ENCODE data around the gene SNX3.
A peak's percentile ranks its signal among the peaks of the same experiment; 100 is the strongest.
"Not testable (repeated sequence)": the region's sequence is repeated elsewhere in the genome, so short reads cannot be mapped to it uniquely, and the experiment has no call there.

The SNX3 gene

DNA sequence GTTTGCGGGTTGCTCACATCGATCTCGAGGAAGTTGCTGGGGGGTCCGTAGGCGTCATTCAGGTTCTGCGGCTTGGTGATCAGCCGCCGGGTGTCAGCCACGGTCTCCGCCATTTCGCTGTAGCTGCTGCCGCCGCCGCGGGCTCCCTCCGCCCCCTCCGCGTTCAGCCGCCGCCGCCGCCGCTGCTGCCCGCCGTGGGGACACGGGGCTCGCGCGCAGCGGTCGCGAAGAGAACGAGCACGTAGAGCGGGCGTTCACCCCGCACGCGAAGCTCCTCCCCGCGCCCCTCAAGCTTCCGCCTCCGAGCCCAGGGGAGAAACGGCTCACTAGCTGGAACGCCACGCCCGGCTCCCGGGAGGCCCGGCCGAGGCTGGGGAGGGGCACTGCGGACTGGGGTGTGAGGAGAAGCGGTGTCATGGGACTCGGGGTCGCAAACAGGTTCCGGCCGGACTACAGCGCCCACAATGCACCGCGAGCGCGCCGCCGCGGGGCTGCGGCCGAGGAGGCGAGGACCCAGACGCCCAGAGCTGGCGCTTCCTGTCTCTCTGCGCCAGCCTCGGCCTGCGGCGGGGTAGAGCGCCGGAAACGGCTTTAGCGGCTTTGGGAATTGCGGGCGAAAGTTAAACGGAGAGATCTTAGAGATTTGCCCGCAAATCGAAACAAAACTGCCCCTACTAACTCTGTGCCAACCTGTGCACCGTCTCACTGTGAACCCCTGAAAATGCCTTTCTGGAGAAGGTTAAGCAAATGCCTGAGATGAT lies at the start of gene SNX3:
TSS of gene SNX3 (minus strand) at position 232 of the 761 bp plus-strand sequence. CDS start at position 113, 119 bp downstream.
- peak; percentile 77 to 85 (median 84) for DNase-seq (ENCODE audit: low read depth in 2 of 3, low spot score in 1 of 3)

DNA sequence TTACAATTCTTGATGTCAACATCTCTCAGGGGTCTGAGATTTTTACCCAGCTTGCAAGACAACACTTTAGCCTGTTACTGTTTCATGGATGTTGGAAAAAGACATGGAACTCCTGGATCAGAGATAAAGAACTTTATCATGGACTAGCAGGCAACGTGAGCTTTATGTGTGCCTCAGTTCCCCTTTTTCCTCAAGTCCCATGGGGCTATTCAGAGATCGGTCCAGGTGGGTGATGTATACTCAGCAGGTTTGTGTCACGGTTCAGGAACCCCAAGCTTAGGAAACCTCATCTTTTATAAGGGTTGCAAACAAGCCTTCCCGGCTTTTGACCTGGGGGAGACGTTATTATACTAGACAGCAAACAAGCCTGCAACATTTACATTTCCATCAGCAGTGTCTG lies 49.0 kb upstream of the SNX3 start:
- DNase-seq (ENCODE audit: low read depth in 2 of 3, low spot score in 1 of 3): no peak

DNA sequence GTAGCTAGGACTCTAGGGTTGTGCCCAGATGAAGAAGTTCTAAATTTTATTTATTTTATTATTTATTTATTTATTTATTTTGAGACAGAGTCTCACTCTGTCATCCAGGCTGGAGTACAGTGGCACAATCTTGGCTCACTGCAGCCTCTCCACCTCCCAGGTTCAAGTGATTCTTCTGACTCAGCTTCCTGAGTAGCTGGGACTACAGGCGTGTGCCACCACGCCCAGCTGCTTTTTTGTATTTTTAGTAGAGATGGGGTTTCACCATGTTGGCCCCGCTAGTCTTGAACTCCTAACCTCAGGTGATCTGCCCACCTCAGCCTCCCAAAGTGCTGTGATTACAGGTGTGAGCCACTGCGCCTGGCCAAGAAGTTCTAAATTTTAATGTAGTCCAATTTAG lies 47.8 kb upstream of the SNX3 start:
- not testable (repeated sequence) for DNase-seq (ENCODE audit: low read depth in 2 of 3, low spot score in 1 of 3)

DNA sequence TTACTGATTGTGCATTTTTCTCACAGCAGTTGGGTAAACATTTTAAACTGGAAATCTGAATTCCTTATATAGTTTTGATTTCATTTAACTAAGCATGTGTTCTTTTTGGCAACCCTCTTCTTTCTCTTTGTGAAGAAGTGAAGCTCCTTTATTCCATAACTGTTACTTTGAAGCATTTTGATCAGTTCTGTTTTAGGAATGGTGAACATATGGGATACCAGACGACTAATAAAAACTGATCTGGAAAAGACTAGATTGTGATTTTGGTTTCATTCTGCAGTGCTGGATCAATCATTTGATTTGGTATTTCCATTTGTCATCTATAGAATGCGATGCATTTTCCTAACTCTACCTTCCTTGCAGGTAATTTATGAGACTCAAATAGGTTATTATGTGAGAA lies 43.8 kb upstream of the SNX3 start:
- DNase-seq (ENCODE audit: low read depth in 2 of 3, low spot score in 1 of 3): no peak

DNA sequence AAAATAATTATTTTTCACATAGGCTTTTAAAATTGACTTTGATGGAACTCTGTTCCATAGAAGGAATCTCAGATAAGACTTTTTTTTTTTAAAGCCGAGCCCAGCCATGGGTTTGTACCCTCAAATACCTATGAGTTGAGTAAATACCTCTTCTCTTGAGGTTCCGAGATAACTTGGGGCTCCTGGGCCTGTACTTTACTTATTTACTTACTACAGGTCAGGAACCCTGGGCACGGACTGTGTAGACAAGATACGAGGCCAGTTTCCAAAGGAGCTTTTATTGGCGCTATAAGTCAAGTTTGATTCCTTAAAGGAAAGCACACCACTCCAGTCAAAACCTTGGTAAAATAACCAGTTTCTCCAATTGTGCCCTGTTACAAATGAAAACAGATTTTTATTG lies 41.5 kb upstream of the SNX3 start:
- DNase-seq (ENCODE audit: low read depth in 2 of 3, low spot score in 1 of 3): no peak

DNA sequence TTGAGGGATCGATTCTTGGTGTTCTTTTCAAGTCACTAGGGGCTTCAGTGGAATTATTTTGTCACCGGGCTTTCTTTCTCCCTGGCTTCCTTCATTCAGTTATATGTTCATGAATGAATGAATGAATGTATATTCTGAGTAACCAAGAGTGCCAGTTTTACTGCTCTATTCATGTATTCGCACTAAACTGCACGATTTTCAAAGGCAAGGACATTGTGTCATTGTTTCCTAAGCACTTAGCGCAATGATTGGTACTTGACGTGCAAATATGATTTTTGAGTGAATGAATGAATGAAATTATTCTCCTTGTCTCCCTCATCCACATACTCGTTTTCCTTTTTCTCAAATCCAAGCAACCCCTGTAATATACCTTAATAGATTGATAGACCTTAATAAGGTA lies 34.8 kb upstream of the SNX3 start:
- no peak for DNase-seq (ENCODE audit: low read depth in 2 of 3, low spot score in 1 of 3)

DNA sequence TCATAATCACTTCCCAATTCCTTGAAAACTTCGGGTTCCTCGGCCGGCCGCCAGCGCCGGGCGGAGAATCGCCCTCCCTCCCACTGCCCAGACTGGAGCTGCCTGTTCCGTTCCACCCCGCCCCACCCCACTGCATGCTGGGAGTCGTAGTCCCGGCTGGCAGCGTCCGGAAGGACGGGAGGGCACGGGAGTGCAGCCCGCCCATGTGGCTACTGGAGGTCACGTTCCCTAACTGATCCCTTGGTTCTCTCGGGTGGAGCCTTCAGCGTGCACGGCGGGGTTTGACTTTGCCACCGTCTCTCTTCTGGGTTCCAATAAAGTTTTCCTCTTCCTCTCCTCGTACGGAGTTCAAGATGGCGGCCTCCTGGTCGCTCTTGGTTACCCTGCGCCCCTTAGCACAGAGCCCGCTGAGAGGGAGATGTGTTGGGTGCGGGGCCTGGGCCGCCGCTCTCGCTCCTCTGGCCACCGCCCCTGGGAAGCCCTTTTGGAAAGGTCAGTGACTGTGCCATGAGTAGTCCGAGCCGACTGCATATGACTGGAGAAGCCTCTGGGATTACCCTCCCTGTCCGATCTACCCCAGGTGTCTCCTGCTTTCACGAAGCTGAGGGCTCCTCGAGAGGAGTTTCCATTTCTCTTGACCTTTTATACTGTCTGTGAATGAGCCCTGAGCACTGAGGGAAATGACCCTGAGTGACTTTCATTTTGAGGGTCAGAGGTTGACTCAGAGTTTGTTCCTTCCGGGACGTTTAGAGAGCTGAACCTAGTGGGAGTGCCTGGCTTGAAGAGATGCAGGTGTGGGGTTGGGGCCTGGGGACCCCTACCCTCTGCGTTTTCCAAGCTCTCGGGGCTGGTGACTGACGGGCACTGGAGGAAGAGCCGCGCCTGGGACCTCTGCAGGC lies 34.1 kb upstream of the SNX3 start, which contains the start of gene AFG1L:
TSS of gene AFG1L (plus strand) at position 328 of the 899 bp plus-strand sequence. CDS start at position 354, 26 bp downstream.
- peak; percentile 71 to 88 (median 83) for DNase-seq (ENCODE audit: low read depth in 2 of 3, low spot score in 1 of 3)

DNA sequence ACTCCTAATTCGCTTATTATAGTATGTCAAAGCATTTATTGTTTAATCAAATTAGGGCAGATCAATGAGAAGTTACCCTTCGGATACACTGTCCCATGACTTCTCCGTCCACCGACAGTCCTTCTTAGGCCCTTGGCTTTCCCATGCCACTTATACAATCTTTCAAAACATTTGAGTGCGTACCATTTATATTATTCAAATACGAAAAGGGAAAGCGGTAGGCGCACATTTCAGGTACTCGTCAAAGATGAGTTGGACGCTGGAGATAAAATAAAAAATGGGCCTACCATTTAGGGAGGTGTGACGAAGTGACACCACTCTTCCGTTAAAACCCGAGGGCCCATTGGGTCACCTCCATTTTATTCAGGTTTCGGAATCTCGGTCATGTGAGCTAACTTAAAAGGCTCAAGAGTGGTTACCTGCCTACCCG lies 33.5 kb upstream of the SNX3 start:
- no peak for DNase-seq (ENCODE audit: low read depth in 2 of 3, low spot score in 1 of 3)

DNA sequence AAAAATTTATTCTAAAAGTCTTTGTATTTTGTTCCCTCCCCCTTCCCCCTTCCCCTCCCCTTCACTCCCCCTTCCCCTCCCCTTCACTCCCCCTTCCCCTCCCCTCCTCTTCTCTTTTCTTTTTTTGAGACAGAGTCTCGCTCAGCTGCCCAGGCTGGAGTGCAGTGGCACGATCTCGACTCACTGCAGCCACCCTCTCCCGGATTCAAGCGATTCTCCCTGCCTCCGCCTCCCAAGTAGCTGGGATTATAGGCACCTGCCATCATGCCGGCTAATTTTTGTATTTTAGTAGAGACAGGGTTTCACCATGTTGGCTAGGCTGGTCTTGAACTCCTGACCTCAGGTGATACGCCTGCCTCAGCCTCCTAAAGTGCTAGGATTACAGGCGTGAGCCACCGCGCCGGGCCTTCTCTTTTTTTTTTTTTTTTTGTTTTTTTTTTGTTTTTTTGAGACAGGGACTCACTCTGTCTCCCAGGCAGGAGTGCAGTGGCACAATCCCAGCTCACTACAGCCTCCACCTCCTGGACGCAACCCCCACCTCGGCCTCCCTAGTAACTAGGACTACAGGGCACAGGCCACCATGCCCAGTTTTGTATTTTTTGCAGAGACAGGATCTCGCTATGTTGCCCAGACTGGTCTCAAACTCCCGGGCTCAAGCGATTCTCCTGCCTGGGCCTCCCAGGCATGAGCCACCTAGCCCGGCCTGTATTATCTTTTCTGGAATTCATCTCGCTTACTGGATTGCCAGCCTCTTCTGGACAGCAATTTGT lies 32.9 kb upstream of the SNX3 start:
- no peak for DNase-seq (ENCODE audit: low read depth in 2 of 3, low spot score in 1 of 3)

DNA sequence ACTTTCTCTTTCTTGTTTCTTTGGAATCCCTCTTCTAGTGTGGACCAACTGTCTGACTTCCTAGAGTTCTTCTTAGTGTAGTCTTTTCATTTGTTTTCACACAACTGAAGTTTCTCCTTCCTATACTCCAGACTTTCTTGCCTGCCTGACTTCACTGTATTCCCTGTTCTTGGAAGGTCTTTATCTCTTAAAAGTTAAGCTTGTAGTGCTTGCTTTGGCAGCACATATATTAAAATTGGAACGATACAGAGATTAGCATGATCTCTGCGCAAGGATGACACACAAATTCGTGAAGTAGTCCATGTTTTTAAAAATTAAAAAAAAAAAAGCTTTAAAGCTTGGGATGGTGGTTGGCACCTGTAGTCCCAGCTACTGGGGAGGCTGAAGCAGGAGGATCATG lies 31.7 kb upstream of the SNX3 start:
- DNase-seq (ENCODE audit: low read depth in 2 of 3, low spot score in 1 of 3): not testable (repeated sequence)

DNA sequence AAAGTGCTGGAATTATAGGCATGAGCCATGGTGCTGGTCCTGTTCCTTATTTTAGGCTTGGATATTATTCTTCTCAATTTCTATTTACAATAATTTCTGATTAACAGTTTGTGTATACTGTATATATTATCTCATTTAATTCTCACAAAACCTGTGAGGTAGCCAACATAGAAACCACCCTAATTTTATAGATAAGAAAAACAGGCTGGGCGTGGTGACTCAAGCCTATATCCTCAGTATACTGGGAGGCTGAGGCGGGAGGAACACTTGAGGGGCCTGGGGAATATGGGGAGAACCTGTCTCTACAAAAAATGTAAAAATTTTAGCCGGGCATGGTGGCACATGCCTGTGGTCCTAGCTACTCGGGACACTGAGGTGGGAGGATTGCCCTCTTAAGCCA lies 30.3 kb upstream of the SNX3 start:
- DNase-seq (ENCODE audit: low read depth in 2 of 3, low spot score in 1 of 3): no peak

DNA sequence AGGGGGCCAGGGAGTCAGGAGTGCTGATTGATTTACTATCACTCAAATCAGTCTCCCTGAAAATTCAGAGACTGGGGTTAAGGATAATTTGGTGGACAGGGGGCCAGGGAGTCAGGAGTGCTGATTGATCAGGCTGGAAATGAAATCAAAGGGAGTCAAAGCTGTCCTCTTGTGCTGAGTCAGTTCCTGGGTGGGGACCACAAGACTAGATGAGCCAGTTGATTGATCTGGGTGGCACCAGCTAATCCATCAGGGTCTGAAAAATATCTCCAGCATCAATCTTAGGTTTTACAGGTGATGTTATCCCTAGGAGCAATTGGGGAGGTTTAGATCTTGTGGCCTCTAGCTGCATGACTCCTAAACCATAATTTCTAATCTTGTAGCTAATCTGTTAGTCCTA lies 27.9 kb upstream of the SNX3 start:
- DNase-seq (ENCODE audit: low read depth in 2 of 3, low spot score in 1 of 3): no peak

DNA sequence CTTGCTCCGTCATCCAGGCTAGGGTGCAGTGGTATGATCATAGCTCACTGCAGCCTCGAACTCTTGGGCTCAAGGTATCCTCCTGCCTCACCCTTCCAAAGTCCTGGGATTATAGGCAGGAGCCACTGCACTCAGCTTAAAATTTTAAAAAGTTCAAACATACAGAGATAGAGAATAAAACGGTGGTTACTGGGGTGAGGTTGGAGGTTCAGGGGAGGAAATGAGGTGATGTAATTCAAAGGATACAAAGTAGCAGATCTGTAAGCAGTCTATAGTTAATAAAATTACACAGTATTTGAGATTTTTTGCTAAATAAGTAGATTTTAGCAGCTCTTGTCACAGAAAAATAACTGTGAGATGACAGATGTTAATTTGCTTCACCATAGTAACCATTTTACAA lies 26.5 kb upstream of the SNX3 start:
- DNase-seq (ENCODE audit: low read depth in 2 of 3, low spot score in 1 of 3): no peak

DNA sequence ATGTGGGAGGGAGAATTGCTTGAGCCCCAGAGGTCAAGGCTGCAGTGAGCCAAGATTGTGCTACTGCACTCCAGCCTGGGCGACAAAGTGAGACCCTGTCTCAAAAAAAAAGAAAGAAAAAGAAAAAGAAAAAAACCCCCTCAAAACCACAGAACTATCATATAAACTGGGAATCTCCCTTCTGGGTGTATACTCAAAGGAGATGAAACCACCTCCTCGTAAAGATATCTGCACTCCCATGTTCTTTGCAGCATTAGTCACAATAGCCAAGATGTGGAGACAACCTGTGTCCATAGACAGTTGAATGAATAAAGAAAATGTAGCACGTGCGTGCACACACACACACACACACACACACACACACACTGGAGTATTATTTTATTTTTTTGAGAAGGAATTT lies 25.5 kb upstream of the SNX3 start:
- no peak for DNase-seq (ENCODE audit: low read depth in 2 of 3, low spot score in 1 of 3)

DNA sequence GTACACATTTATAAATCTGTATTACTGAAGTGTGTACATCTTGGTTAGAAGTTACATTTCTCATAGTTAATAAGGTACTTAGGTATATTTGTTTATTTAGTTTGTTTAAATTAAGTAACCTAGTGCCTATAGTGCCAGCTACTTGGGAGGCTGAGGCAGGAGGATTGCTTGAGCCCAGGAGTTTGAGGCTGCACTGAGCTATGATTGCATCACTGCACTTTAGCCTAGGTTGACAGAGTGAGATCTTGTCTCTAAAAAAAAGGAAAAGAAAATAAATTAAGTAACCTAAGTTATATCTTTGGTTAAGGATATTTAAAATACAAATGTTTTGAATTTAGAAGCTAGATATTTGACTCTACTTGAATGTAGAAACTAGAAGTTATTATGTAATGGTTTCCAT lies 24.5 kb upstream of the SNX3 start:
- no peak for DNase-seq (ENCODE audit: low read depth in 2 of 3, low spot score in 1 of 3)

DNA sequence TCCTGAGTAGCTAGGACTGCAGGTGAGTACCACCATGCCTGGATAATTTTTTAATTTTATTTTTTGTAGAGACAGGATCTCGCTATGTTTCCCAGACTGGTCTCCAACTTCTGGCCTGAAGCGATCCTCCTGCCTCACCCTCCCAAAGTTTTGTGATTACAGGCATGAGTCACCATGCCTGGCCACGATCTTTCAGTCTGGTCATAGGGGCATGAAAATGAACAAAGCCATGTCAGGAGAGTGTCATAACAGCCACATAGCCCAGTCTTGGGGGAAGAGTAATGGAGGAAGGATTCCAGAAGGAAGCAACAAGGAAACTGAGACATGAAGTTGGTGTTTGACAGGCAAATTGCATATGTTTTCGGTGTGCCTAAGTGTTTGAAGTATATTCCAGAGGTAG lies 17.0 kb upstream of the SNX3 start:
- no peak for DNase-seq (ENCODE audit: low read depth in 2 of 3, low spot score in 1 of 3)

DNA sequence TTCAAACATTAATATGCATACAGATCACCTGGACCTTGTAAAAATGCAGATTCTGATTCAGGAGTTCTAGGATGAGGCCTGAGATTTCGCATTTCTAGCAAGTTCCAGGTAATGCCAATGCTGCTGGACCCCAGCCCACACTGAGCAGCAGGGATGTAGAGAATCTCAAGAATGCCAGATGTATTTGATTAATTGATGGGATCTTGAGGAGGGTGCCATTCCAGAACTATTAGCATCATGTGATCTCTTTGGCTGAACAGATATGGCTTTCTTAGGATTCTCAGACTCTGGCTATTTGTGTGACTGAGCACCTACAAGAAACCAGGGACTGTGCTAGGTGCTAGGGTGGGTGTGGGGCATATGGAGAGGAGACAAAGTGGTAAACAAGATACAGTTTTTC lies 16.5 kb upstream of the SNX3 start:
- DNase-seq (ENCODE audit: low read depth in 2 of 3, low spot score in 1 of 3): no peak

DNA sequence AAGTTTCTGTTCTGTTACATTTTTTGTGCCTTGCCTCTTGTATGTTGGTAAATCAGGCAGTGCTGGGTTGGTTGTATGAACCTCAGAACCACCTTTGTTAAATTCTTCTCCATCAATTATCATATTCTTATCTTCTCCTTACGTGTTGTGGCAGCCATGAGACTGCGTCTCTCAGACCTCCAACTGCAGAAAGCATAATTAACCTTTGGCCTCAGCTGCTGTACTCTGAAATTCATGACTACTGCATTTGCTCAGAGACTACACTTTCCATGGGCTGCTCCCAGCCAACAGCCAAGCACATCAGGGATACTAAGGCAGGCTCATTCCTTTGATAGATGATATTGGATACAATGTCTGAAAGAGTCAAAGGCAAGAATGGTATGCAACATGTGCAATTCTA lies 15.1 kb upstream of the SNX3 start:
- DNase-seq (ENCODE audit: low read depth in 2 of 3, low spot score in 1 of 3): no peak

DNA sequence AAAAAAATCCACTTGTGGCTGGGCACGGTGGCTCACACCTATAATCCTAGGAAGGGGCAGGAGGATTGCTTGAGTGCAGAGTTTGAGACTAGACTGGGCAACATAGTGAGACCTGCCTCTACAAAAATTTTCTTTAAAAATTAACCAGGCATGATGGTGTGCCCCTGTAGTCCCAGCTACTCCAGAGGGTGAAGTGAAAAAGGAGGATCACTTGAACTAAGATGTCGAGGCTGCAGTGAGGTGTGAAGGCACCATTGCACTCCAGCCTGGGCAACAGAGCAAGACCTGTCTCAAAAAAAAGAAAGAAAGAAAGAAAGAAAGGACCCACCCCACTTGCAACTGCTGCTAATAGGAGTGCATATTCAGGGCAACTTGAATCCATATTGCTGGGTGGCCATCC lies 13.7 kb upstream of the SNX3 start:
- no peak for DNase-seq (ENCODE audit: low read depth in 2 of 3, low spot score in 1 of 3)

DNA sequence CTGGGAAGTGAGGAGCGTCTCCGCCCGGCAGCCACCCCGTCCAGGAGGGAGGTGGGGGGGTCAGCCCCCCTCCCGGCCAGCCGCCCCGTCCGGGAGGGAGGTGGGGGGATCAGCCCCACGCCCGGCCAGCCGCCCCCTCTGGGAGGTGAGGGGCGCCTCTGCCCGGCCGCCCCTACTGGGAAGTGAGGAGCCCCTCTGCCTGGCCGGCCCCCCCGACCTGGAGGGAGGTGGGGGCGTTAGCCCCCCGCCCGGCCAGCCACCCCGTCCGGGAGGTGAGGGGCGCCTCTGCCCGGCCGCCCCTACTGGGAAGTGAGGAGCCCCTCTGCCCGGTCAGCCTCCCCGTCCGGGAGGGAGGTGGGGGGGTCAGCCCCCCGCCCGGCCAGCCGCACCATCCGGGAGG lies 9.1 kb upstream of the SNX3 start:
- DNase-seq (ENCODE audit: low read depth in 2 of 3, low spot score in 1 of 3): not testable (repeated sequence)

DNA sequence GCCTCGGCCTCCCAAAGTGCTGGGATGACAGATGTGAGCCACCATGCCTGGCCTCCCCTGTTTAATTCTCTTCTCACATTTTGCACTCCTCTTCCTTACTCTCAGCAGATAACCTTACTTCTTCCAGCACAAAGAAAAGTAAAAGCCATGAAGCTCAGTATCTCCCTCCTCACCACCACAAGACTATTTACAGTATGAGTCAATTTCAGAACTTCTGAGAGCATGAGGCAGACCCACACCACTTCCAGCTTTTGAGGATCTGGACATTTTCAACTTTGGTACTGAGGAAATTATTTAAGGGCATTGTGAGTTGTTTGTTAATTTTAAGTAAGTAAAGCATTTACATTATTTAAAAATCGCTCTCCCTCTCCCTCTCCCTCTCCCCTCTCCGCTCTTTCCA lies 8.0 kb upstream of the SNX3 start:
- no peak for DNase-seq (ENCODE audit: low read depth in 2 of 3, low spot score in 1 of 3)

Data from stimulated activated CD4-positive, alpha-beta T cell treated with anti-CD3 and anti-CD28 coated beads, Interleukin-12 subunit alpha, Interleukin-12 subunit beta, amount 100 ng/mL, for 48 hours (primary cell).